WTC11 (cell line): Measurements from ENCODE around the gene SNTA1. TPM values are rescaled to one million over a fixed set of nuclear protein-coding genes. Genes with fewer than 3 reads are reported as not detected.

Experiments used
- ARID4B ChIP-seq: sonication (generic); formaldehyde crosslinking; IDR thresholded peaks from 2 replicates; pipeline ENCODE4 v1.8.0; 2023; ENCODE audit warnings: missing genetic modification reagents, mild to moderate bottlenecking, borderline replicate concordance
- ATF3 ChIP-seq: sonication (generic); formaldehyde crosslinking; conservative IDR thresholded peaks from 2 replicates; pipeline ENCODE4 v1.8.1; 2022; ENCODE audit warnings: mild to moderate bottlenecking, missing genetic modification reagents
- ESRRA ChIP-seq: sonication (generic); formaldehyde crosslinking; IDR thresholded peaks from 2 replicates; pipeline ENCODE4 v1.8.1; 2022; ENCODE audit warnings: mild to moderate bottlenecking, missing genetic modification reagents, borderline replicate concordance
- ETV6 ChIP-seq: sonication (generic); formaldehyde crosslinking; IDR thresholded peaks from 2 replicates; pipeline ENCODE4 v1.8.1; 2022; ENCODE audit warnings: mild to moderate bottlenecking, missing genetic modification reagents
- FOXJ3 ChIP-seq: sonication (generic); formaldehyde crosslinking; IDR thresholded peaks from 2 replicates; pipeline ENCODE4 v1.9.0; 2021; ENCODE audit warnings: missing genetic modification reagents, mild to moderate bottlenecking, borderline replicate concordance
- GTF2I ChIP-seq: fragments of 250-450 bp; sonication (Bioruptor Pico); conservative IDR thresholded peaks from 2 replicates; pipeline ENCODE4 v1.4.0; 2021; ENCODE audit warnings: mild to moderate bottlenecking
- HMGXB4 ChIP-seq: sonication (generic); formaldehyde crosslinking; IDR thresholded peaks from 2 replicates; pipeline ENCODE4 v1.8.1; 2023; ENCODE audit warnings: mild to moderate bottlenecking, moderate library complexity, missing genetic modification reagents
- JAZF1 ChIP-seq: fragments of 250-450 bp; sonication (Bioruptor Pico); IDR thresholded peaks from 2 replicates; pipeline ENCODE4 v1.9.0; 2021; ENCODE audit warnings: moderate library complexity, mild to moderate bottlenecking, inconsistent platforms
- KAT7 ChIP-seq: sonication (generic); formaldehyde crosslinking; IDR thresholded peaks from 2 replicates; pipeline ENCODE4 v1.8.1; 2023; ENCODE audit warnings: missing genetic modification reagents, mild to moderate bottlenecking, borderline replicate concordance
- MAX ChIP-seq: sonication (generic); formaldehyde crosslinking; IDR thresholded peaks from 2 replicates; pipeline ENCODE4 v1.8.0; 2022; ENCODE audit warnings: mild to moderate bottlenecking, missing genetic modification reagents
- MYBL2 ChIP-seq: sonication (generic); formaldehyde crosslinking; IDR thresholded peaks from 2 replicates; pipeline ENCODE4 v1.8.1; 2023; ENCODE audit warnings: mild to moderate bottlenecking, moderate library complexity, missing genetic modification reagents
- NFYB ChIP-seq: sonication (generic); formaldehyde crosslinking; conservative IDR thresholded peaks from 2 replicates; pipeline ENCODE4 v1.8.0; 2022; ENCODE audit warnings: low read depth, missing genetic modification reagents
- PRDM15 ChIP-seq: sonication (generic); formaldehyde crosslinking; IDR thresholded peaks from 2 replicates; pipeline ENCODE4 v1.8.0; 2022; ENCODE audit warnings: missing genetic modification reagents
- RELA ChIP-seq: sonication (generic); formaldehyde crosslinking; IDR thresholded peaks from 2 replicates; pipeline ENCODE4 v1.8.1; 2022; ENCODE audit warnings: missing genetic modification reagents, mild to moderate bottlenecking, borderline replicate concordance
- RORB ChIP-seq: fragments of 250-450 bp; sonication (Bioruptor Pico); IDR thresholded peaks from 2 replicates; pipeline ENCODE4 v1.9.0; 2021; ENCODE audit warnings: mild to moderate bottlenecking
- SOX15 ChIP-seq: fragments of 250-450 bp; sonication (Bioruptor Pico); IDR thresholded peaks from 2 replicates; pipeline ENCODE4 v1.9.0; 2021; ENCODE audit warnings: mild to moderate bottlenecking
- SP1 ChIP-seq: sonication (generic); formaldehyde crosslinking; conservative IDR thresholded peaks from 2 replicates; pipeline ENCODE4 v1.8.1; 2022; ENCODE audit warnings: missing genetic modification reagents
- TEAD1 ChIP-seq: sonication (generic); formaldehyde crosslinking; IDR thresholded peaks from 2 replicates; pipeline ENCODE4 v1.8.0; 2022; ENCODE audit warnings: mild to moderate bottlenecking, missing genetic modification reagents
- ZNF219 ChIP-seq: sonication (generic); formaldehyde crosslinking; IDR thresholded peaks from 2 replicates; pipeline ENCODE4 v1.8.0; 2023; ENCODE audit warnings: missing genetic modification reagents, mild to moderate bottlenecking, borderline replicate concordance
- ZNF423 ChIP-seq: fragments of 250-450 bp; sonication (Bioruptor Pico); IDR thresholded peaks from 2 replicates; pipeline ENCODE4 v2.1.2; 2022; ENCODE audit warnings: mild to moderate bottlenecking, moderate library complexity
- ZNF532 ChIP-seq: fragments of 250-450 bp; sonication (Bioruptor Pico); IDR thresholded peaks from 2 replicates; pipeline ENCODE4 v1.9.0; 2021; ENCODE audit warnings: mild to moderate bottlenecking, borderline replicate concordance
- ZNF671 ChIP-seq: fragments of 250-450 bp; sonication (Bioruptor Pico); IDR thresholded peaks from 2 replicates; pipeline ENCODE4 v1.8.0; 2021; ENCODE audit warnings: mild to moderate bottlenecking
- total RNA-seq: library from RNA; stranded (reverse); gene quantifications from 3 replicates; pipeline ENCODE4 v1.2.3, GENCODE V29; 2021

Gene SNTA1
- total RNA-seq, 1 experiment from 2014 or later: 5.3 TPM

- TF ChIP-seq HMGXB4 (peak; percentile 85), MYBL2 (CRISPR knock-in tag) (no peak; the same call in 1 of the 2 replicates), KAT7 (CRISPR knock-in tag) (peak; percentile 70; the same call in 1 of the 2 replicates), PRDM15 (no peak), SOX15 (no peak), ZNF219 (CRISPR knock-in tag) (no peak), ZNF423 (no peak), SP1 (CRISPR knock-in tag) (peak; percentile 85), TEAD1 (CRISPR knock-in tag) (peak; percentile 77; the same call in 1 of the 2 replicates), RELA (CRISPR knock-in tag) (peak; percentile 73; the same call in 1 of the 2 replicates), FOXJ3 (CRISPR knock-in tag) (no peak), ZNF532 (CRISPR knock-in tag) (no peak), ESRRA (CRISPR knock-in tag) (peak; percentile 28; the same call in 1 of the 2 replicates), ZNF671 (no peak), RORB (CRISPR knock-in tag) (no peak), GTF2I (CRISPR knock-in tag) (no peak), ETV6 (CRISPR knock-in tag) (peak; percentile 56; the same call in 1 of the 2 replicates), ATF3 (CRISPR knock-in tag) (no peak), NFYB (CRISPR knock-in tag) (no peak), ARID4B (peak; percentile 83; the same call in 1 of the 2 replicates), JAZF1 (CRISPR knock-in tag) (no peak), MAX (peak; percentile 68; the same call in 1 of the 2 replicates)
Measured at GRCh38 chr20:33401184-33401920, 42.2 kb downstream of the SNTA1 start, which contains the start of gene CDK5RAP1 (continued).
